Stimulated activated naive CD8-positive, alpha-beta T cell treated with anti-CD3 and anti-CD28 coated beads, Interleukin-15, Interleukin-2, amounts not matched to agents 100 U/mL and 50 U/mL, for 24 hours (primary cell): ENCODE measurements around the gene TNFRSF14.

Source experiments
- ATAC-seq: fragments of 150-1000 bp; cut with Tn5 transposase; one replicate; pipeline ENCODE4 v1.10.0; 2021
- DNase-seq: peaks from one replicate; pipeline ENCODE4 v3.0.0; 2021

Gene TNFRSF14

GRCh38 chr1:2602866-2603520 lies 46.8 kb downstream of the TNFRSF14 start:
- DNase-seq (no peak), ATAC-seq (no peak)

GRCh38 chr1:2603521-2604155 lies 47.5 kb downstream of the TNFRSF14 start:
- DNase-seq: no peak
- no peak for ATAC-seq

- DNase-seq: no peak
- ATAC-seq: peak; percentile 21
Measured at GRCh38 chr1:2604156-2604843, 48.1 kb downstream of the TNFRSF14 start.

GRCh38 chr1:2604844-2605508 lies 48.8 kb downstream of the TNFRSF14 start:
- ATAC-seq (no peak), DNase-seq (no peak)

GRCh38 chr1:2605509-2606395 lies 49.6 kb downstream of the TNFRSF14 start:
- ATAC-seq: no peak
- DNase-seq: no peak

GRCh38 chr1:2606396-2606880 lies 50.3 kb downstream of the TNFRSF14 start:
- ATAC-seq (no peak), DNase-seq (no peak)

GRCh38 chr1:2606881-2607621 lies 50.9 kb downstream of the TNFRSF14 start:
- ATAC-seq: no peak
- DNase-seq: no peak

GRCh38 chr1:2607641-2608091 lies 51.5 kb downstream of the TNFRSF14 start:
- DNase-seq (no peak), ATAC-seq (no peak)

- ATAC-seq: no peak
Measured at GRCh38 chr1:2609319-2610035, 53.3 kb downstream of the TNFRSF14 start.

GRCh38 chr1:2610036-2610959 lies 54.1 kb downstream of the TNFRSF14 start:
- ATAC-seq (no peak), DNase-seq (no peak)

More at GRCh38 chr1:2609319-2610035, 53.3 kb downstream of the TNFRSF14 start:
- DNase-seq: no peak

GRCh38 chr1:2611031-2611501 lies 54.9 kb downstream of the TNFRSF14 start:
- ATAC-seq: peak; percentile 40
- peak; percentile 45 for DNase-seq

GRCh38 chr1:2611621-2612437 lies 55.7 kb downstream of the TNFRSF14 start:
- DNase-seq: no peak
- ATAC-seq: no peak

GRCh38 chr1:2612591-2613365 lies 56.6 kb downstream of the TNFRSF14 start:
- ATAC-seq (no peak), DNase-seq (no peak)
